HS-27A (cell line): ENCODE data around the gene PSME4.

ENCODE experiments used
- DNase-seq: peaks from one replicate; pipeline ENCODE4 v3.0.0-alpha.2; 2012; ENCODE audit warnings: low read depth, missing footprints

Gene PSME4

GRCh38 chr2:53970724-53971602 lies at the start of gene PSME4:
TSS of gene PSME4 (minus strand) at chr2:53970993. CDS start at chr2:53970784, 209 bp downstream.
- peak; percentile 36 for DNase-seq

- DNase-seq, result peak; percentile 17
Observed at GRCh38 chr2:54015798-54016699, 45.3 kb upstream of the PSME4 start.

- DNase-seq, result no peak
Observed at GRCh38 chr2:54013996-54014395, 43.2 kb upstream of the PSME4 start.

- no peak for DNase-seq
Observed at GRCh38 chr2:54012538-54013141, 41.8 kb upstream of the PSME4 start.

GRCh38 chr2:54009549-54009948 lies 38.8 kb upstream of the PSME4 start:
- DNase-seq, result no peak

- no peak for DNase-seq
Observed at GRCh38 chr2:54008439-54008838, 37.6 kb upstream of the PSME4 start.

GRCh38 chr2:54000524-54000923 lies 29.7 kb upstream of the PSME4 start:
- DNase-seq, result no peak

- DNase-seq, result no peak
Observed at GRCh38 chr2:54000122-54000521, 29.3 kb upstream of the PSME4 start.

GRCh38 chr2:53998834-53999233 lies 28.0 kb upstream of the PSME4 start:
- DNase-seq, result no peak

- DNase-seq, result no peak
Observed at GRCh38 chr2:53994818-53995808, 24.3 kb upstream of the PSME4 start.

- no peak for DNase-seq
Observed at GRCh38 chr2:53991948-53992347, 21.2 kb upstream of the PSME4 start.

GRCh38 chr2:53989210-53989862 lies 18.5 kb upstream of the PSME4 start:
- no peak for DNase-seq

- DNase-seq, result no peak
Observed at GRCh38 chr2:53987336-53987921, 16.6 kb upstream of the PSME4 start.

- no peak for DNase-seq
Observed at GRCh38 chr2:53985646-53986045, 14.9 kb upstream of the PSME4 start.

- peak; percentile 17 for DNase-seq
Observed at GRCh38 chr2:53969968-53970723, 647 bp downstream of the PSME4 start.

GRCh38 chr2:53969285-53969967 lies 1.4 kb downstream of the PSME4 start:
- DNase-seq, result peak; percentile 49

GRCh38 chr2:53964987-53965687 lies 5.7 kb downstream of the PSME4 start:
- no peak for DNase-seq

GRCh38 chr2:53964257-53964952 lies 6.4 kb downstream of the PSME4 start:
- DNase-seq, result no peak
